HG03025 (cell line): Measurements from ENCODE around the gene GPC6.

ENCODE experiments used
- ATAC-seq: cut with Tn5 transposase; IDR thresholded peaks from one replicate; pipeline ENCODE4 v1.9.1; 2021; ENCODE audit warnings: mild to moderate bottlenecking, moderate library complexity; ENCODE audit not compliant: unreplicated experiment, low FRiP score

The GPC6 gene

DNA sequence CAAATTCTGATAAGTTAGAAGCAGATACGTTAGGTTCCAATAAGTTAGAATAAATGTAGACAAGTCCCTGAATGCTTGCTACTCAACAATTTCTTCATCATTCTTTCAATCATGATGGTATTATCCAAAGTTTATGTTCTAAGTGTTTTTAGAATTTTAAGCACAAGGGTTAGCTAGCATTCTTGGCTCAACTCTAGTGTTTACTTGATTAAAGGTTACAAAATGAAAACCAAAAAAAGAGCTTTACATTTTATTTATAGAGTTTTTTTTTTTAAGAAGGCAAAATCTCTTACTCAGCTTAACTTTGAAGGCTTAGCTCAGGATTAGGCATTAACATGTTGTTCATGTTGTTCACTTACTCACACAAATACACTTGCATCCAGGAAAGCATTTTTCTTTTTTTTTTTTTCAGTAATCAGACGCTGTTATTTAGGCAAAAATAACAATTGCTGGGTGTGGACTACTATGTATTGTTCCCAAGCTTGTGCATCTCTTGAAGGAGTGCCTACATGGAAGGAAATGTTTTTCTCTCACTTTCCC lies 832.3 kb downstream of the GPC6 start:
- no peak for ATAC-seq

DNA sequence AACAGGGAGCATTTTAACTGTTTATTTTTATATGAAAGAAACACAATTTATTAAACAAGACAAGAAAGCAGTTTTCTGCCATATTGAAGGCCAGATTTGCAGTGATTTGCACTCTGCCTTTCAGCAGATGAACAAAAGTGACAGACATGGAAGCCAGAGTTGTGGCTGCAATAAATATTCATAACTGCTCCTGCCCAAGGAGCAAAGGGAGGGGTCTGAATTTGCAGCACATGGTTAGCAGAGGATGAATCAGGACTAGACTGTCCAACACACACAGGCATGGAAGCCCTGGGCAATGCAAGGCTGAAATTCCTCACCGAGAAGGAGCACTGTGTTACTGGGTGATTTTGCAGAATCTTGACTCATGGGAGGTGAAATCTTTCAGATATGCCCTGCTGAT lies 834.7 kb downstream of the GPC6 start:
- ATAC-seq, result no peak

DNA sequence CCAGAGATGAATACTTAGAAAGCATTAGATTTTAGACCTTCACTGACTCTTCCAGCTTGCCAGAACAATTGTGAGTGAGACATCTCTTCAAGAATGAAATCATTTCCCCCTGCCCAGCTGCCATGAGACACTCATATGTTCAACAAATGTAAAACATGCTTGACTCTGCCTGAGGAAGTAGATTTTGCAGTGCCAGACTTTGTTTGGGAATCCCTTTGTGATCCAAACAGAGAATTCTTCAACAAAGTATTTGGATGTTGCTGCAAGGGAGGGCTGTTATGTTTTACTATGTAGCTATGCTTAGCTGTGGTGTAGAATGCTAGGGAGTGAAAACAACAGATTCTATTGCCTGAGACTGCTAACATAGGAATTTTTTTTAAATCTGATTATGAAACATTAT lies 836.5 kb downstream of the GPC6 start:
- ATAC-seq, result no peak

DNA sequence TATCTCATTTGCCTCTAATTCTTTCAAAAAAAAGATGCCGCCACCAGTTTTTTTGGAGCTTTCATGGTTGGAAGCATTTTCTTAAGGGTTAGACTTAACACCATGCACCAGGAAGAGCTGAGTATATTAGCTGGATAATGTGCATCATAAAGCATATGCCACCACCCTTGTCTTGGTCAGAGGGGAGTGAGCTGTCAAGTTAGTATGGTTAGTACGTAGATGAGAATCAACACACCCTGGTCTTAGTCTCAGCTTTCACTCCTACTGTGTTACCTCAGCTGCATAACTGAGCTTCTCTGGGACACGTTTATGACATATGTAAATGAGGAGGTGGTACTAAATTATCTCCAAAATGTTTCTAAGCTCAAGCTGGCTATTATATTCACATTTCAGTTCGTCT lies 837.2 kb downstream of the GPC6 start:
- ATAC-seq, result no peak

DNA sequence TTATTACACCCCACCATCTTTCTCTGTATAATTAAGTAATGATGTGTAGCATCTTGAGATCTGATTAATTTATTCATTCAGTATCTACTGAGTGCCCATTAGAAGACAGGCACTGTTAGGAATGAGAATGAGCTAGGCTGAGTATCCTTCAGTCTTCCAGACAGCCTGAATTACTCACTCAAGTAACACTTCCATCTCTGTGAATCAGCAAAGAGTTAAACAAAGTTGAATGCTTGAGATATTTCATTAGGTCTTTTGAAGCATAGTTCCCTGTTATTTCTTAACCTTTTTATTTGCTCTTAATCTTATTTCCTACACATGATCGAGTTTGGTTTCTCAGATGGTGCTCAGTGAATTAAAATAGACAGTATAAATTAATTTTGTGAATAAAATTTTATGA lies 839.1 kb downstream of the GPC6 start:
- no peak for ATAC-seq

DNA sequence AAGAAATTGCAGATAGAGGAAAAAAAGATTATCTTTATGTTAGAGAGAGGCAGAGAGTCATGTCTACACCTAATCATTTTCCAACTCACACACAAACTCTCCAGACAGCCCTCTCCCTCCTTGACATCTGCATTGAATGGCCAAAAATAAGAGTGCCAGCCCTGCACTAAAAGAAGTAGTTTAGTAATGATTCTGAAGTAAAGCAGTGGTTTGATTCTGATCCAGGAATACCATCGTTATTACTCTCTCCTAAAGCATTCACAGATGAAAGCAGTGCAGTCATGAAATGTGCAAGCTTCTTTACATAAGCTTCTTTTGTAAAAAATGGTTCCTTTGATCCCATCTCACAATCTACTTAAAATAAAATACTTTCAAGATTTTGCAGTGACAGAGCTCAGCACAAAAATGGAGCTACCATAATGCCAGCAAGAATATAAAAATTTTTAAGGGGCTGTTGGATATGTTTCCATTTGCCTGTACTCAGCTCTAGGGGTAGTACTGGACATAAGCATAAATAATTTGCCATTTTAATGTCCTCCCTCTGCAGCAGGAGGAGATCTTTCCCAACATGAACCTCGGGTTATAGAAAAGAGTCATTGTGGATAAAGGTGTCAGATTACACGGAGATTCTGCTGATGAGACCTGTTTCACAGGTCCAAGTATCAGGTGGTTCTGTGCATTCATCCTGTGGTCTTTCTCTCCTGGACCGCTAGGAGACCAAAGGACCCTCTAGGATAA lies 846.6 kb downstream of the GPC6 start:
- no peak for ATAC-seq

DNA sequence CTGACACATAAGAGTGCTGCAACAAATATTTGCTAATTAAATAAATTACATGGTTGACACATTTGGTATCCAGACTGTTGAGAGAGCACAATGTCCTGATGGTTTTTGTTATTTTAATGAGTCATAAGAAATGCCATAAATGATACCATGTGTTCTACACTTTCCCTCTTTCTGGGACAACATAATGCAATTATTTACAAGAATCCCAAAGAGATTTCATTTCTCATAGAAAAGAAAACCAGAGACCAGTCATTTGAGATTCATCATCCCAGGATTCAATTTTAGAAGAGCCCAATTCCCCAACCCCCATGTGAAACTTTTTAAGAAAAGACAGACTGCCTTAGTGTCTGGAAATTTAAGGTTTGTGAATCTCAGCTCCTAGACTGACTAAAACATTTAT lies 853.3 kb downstream of the GPC6 start:
- no peak for ATAC-seq

DNA sequence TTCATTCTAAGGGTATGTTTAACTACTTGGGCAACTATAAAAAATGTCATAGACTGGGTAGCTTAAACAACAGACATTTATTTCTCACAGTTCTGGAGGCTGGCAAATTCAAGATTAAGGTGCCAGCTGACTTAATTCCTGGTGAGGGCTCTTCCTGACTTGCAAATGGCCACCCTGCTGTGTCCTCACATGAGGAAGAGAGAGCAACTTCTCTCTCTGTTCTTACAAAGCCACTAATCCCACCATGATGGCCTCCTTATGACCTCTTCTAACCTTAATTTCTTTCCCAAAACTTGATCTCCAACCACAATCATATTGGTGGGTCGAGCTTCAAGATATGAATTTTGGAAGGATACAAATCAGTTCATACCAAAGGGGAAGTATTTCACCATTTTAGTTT lies 853.9 kb downstream of the GPC6 start:
- ATAC-seq, result no peak

DNA sequence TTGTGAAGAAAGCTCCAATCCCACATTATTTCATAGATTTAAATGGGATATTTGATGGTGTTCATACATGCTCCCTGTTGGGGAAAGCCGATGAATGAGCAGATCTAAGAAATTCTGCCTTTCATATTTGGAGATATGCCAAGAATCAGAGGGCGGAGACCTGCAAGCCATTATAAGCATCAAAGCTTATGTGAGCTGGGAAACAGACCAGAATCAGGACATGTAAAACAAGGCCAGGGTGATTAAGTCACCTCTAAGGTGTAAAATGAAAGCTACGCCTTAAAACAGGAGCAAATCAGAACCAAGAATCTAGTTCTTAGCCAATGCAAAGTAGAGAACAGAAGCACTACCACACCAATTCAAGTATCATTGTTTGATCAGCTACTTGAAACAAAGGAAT lies 860.5 kb downstream of the GPC6 start:
- ATAC-seq, result no peak

DNA sequence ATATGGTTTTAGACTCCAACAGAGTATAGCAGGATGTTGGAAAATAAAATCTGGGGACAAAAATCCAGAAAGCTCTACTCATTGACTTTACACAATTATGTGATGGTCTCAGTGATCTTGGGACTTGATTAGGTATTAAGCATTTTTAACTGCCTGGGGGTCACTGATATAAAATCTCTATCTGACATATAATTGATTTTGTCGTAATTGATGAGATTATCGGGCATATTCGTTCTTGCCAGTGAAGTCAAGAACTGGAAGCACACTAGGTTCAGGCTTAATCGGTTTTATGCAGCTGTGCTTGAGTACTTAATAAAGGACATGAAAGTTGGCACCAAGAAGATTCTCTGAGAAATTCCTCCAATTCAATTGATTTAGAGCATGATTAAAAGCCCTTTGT lies 862.1 kb downstream of the GPC6 start:
- no peak for ATAC-seq

DNA sequence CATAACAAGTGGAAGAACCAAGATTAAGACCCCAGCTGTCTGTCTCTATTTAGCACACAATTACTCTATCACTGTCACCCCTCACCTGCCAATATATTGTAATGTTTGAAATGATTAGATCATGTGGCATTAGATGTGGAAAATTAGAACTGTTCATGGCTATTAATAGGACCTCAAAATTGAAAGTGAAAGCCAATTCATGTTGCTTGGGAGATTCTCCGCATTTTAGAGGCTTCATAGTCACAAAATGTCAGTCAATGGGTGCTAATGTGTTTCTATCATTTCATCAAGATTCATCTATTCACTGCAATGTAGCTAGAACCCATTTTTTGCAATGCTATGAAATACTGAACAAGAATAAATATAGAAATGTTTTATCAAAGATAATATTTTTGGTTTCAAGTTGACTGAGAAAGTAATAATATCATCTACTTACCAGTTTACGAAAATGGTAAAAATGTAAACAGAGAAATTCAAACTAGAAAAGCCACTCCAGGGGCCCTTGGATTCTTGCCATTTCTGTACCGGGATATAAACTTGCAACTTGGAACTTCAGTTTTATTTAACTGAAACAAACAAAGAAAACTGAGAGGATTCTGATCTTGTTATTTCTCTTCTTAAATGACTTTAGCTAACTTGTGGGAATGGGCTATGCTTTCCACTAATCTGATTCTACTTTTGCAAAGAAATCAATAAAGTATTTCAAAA lies 864.3 kb downstream of the GPC6 start:
- ATAC-seq, result no peak

DNA sequence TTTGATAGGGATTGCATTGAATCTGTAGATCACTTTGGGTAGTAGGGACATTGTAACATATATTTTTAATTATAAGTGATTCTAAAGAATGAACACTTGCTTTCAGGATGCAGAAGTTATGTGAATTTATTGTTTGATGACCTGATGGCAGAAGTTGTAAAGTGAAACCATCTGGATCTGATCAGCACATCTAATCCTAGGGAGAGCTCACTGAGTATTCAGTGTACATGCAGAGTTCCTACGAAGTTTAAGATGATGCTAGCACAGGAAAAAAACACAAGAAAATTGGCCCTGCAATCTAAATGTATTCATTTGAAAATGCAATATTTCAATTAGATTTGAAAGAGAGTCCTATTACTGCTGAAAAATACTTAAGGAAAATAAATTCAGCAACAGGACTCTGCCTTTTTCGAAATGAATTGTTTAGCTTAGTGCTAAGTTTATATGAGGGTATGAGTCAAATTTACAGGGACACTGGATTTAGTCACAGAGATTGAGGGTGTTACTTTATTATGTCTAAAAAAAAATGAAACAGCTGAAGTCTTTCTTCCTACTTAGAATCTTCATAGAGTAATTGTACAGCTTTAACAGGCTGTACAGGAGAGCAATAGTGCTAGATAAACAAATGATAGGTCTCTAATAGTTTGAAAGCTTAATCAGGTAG lies 867.2 kb downstream of the GPC6 start:
- ATAC-seq, result no peak

DNA sequence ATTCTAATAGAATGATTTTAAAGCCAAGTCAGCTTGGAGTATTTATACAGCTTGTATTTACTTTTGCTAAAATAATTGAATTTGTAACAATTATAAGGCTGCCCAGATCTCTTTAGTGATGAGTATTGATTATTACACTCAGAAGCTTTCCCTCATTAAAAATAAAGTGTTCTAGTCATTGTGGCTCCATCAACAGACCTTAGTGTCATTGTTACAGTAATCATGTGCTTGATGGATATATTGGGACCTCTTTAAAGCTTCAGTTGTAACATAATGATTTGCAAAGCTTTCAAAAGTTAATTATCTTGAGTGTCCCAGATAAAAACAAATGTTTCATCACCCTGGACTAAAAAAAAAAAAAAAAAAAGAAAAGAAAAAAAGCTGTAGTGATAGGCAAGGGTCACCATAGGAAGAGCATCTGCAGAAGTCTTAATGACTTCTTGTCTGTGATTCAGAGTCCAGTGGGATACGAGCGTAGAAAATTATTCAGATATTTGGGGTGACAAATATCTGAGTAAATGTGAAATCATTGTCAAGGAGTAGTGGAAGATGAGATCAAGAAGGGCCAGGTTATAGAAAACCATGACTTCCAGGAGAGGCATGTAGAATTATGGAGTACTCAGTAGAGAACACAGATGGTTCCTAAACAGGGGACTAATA lies 883.2 kb downstream of the GPC6 start:
- no peak for ATAC-seq

DNA sequence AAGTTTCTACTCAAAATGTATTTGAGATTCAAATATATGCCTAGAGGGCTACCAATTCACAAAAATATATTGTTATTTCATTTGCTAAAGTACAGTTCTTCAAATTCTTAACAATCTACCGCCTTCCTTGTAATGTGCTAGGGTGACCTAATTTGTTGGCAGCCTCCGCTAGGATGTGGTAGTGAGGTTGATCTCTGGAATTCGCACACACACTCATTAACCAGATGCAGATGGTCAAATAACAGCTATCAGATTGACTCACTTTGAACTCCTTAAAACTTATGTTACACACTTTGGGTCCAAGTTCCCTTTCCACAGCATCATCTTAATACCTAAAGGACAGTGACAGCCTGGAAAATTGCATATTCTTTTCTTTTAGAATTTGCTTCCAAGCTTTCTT lies 885.6 kb downstream of the GPC6 start:
- no peak for ATAC-seq

DNA sequence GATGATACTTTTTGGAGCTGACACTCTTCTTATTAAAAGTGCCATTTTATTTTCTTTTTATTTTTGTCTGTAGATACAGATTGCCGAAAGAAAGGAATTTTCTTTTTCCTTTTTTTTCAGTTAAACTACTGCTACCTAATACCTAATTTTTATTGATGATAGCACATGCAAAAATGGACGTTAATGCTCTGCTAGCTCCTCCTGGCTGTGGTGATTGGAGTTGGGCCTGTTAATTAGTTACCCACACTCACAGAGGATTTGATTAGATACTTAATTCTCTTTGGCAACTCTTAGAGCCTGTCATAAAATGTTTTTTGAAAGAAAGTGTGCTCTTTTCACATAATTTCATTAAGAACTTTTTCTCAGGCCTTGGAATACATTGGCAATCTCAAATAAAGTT lies 886.1 kb downstream of the GPC6 start:
- no peak for ATAC-seq

DNA sequence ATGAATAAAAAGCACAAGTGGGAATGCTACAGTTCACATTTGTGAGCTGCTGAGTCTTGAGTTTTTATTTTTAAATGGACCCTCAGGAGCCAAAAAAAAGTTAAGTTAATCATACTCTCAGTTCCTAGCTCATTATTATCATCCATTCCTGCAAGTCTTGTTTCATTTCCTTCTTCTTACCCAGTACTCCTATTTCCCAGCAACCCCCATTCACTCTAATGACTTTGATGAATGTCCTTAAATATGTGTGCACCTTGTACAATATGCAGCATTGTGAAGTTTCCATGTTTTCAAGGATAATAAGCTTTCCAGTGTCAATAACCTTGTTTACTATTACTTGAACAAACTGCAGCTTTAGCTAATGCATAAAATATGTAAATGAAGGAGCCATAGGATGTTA lies 886.6 kb downstream of the GPC6 start:
- ATAC-seq, result no peak

DNA sequence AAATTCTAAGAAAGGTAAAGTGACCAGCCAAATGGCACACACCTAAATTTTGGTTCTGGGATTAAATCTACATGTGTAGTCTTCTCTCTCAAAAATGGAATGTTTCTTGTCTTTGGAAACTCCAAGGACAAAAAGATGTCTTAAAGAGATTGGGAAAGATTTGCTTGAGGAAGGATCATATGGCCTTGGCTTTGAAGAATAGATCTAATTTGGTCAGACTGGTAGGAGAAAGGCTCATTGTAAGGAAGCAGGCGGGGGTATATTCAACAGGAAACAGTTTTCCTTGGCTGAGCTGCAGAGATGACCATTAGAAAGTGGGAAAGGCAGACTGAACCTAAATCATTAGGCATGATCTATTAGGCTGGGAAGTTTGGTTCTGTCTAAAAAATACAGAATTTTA lies 887.6 kb downstream of the GPC6 start:
- no peak for ATAC-seq

DNA sequence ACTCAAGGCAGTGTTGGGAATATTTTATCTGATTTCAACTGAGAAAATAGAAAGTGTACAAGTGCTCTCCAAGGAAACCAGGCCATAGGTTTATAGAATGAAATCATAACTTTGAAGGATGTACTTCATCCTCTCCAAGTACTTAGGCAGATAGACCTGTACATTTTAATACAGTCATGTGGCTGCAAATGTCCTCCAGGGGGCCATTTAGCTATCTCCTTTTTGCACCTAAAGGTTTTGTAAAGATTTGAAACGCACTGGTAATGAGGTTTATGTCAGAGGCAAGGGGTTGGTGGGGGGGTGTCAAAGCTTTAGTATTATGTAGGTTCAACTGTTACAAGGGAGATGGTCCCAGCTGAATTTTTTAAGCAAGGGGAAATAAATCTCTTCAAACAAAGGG lies 888.4 kb downstream of the GPC6 start:
- no peak for ATAC-seq

DNA sequence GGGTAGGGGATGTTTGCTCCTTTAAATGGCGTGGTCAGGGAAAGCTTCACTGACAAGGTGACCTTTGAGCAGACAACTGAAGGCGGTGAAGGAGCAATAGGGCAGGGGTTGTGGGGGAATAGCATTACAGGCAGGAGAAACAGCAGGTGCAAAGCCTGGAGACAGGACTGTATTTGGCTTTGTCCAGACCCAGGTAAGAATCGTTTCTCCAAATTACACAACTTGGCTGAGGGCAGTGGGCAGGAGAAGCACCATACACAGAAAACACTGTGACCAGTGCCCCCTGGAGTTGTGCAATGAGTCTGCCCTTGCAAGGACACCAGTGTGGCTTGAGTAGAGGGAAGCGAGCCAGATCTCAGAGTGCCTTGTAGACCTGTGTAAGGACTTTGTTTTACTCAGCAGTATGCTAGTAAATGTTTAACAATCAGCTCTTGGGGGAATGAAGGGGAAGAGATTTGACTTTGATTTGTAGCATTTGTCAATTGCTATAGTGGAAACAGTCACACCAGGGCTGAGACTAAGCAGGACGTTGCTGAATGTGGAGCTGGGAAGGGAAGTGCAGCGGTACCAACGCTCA lies 892.8 kb downstream of the GPC6 start:
- ATAC-seq, result no peak

DNA sequence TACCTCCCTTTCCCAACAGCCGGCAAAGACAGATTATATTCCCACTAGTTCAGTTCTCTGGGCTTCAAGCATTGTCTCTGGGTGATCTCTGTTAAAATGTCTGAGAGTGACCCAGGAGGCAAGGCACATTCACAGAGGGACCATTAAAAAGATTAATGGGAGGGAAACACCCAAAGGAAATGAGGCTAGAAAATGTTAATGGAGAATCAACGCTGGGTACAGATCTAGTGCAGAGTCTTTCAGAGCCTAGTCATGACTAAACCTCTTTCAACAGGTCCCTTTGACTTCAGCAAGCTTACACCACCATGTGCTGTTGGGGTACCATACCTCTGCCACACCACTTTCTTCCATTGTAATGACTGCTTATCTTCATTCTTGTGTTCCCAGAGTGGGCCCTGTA lies 894.3 kb downstream of the GPC6 start:
- no peak for ATAC-seq

DNA sequence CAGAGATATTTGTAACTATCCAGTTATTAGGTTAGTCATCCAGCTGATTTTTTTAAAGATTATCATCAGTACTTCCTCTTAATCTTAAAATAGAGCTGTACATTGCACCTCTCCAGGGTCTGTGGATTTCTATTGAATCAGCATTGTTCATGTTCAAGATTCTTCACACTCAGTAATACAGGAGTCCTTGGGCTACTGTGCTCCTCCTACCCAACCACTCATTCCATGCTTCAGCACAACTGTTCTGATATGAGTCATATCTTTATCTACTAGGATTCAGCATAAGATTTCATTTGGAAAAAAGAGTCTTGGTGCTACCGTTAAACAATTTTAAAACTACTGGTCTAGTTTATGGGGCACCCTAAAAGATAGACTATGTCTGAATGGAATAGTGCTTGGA lies 895.1 kb downstream of the GPC6 start:
- ATAC-seq, result no peak
